Cardiac muscle cell (in vitro differentiated cells and primary cell): ENCODE data around the gene EFL1. TPM values are rescaled to one million over a fixed set of nuclear protein-coding genes. Genes with fewer than 3 reads are reported as not detected.

Experiments
- DNase-seq, 2 donors: peaks; one replicate each; pipeline versions ENCODE4 v3.0.0 to v3.0.0-alpha.2; 2010 to 2017; ENCODE audit warnings: low read depth in 1 of 2, low spot score in 1 of 2
- H3K27ac ChIP-seq: fragments of 200-600 bp; sonication (generic); 2 replicates; pipeline ENCODE4 v1.5.1; 2016
- H3K27me3 ChIP-seq: fragments of 200-600 bp; sonication (generic); 2 replicates; pipeline ENCODE4 v1.6.0; 2016; ENCODE audit warnings: control low read depth
- H3K36me3 ChIP-seq: fragments of 200-600 bp; sonication (generic); 2 replicates; pipeline ENCODE4 v1.5.1; 2016; ENCODE audit warnings: control low read depth
- H3K4me1 ChIP-seq: fragments of 200-600 bp; sonication (generic); 2 replicates; pipeline ENCODE4 v1.8.1; 2017; ENCODE audit warnings: low read depth, mild to moderate bottlenecking, mixed run types
- H3K4me3 ChIP-seq: fragments of 200-600 bp; sonication (generic); 2 replicates; pipeline ENCODE4 v1.5.1; 2016; ENCODE audit warnings: mild to moderate bottlenecking
- H3K9me3 ChIP-seq: fragments of 200-600 bp; sonication (generic); 2 replicates; pipeline ENCODE4 v1.5.1; 2017; ENCODE audit warnings: low read depth, mild to moderate bottlenecking, control low read depth
- polyA plus RNA-seq: library from polyadenylated mRNA; unstranded; fragments of >200 nt; fragmentation: Nextera tagmentation; extraction: Ambion mirVana; gene quantifications from 2 replicates; pipeline ENCODE4 v1.2.1, GENCODE V29; 2016
- total RNA-seq: library from RNA; depleted of rRNA; stranded (reverse); fragments of >200 nt; gene quantifications from 2 replicates; pipeline ENCODE4 v1.2.3, GENCODE V29; 2016
- TF ChIP-seq, protein P1 (sequence below): IDR thresholded peaks from 2 replicates; pipeline ENCODE4 v1.5.1; 2012; ENCODE audit warnings: low read depth, mild to moderate bottlenecking, low read length

EFL1 gene
- total and polyA plus RNA-seq, 2 experiments from 2014 or later, result 46.7 to 54.8 TPM

DNA sequence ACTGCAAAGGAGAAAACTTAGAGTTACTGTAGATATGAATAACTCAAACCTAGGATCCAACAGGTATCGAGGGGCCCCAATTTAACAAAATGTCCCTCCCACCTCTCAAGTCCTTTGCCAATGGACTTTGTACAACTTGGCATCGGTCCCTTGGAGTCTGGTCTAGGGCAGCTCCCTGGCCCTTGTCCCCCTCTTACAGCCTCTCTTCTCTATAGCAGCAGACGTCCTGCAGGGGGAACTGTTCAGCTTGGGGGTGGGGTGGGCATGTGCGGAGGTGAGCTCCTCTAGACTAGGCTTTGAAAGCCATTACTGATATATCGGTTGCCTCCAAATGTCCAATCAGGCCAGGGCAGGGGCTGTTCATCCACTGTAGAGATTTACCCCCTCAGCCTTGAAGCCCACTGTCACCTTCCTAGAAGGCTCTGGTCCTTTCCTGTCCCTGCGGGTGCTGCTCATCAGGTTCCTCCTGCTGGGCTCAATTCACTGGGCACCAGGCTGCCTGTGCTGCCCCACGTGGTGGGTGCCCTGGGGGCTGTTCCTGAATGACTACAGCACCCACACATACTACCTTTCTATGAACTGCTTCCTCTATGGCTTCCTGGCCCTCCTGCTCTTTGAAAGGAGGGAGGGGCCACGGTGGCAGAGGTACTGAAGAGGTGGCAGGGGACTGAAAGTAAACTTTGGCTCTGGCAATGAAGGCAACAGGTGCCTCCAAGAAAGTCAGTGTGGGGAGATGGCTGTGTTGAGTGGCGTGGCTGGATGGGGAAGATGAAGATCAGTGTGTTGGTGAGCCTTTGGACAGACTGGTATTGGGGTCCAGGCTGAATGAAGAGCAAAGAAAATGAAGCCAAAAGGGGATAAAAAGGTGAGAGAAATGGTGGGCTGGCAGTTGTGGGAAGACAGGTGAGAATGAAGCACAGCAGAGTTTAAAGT, 137.9 kb downstream of the EFL1 start:
- DNase-seq, result no peak
- H3K36me3 ChIP-seq, result peaks cover under 1% of the 10 kb centered on the region

DNA sequence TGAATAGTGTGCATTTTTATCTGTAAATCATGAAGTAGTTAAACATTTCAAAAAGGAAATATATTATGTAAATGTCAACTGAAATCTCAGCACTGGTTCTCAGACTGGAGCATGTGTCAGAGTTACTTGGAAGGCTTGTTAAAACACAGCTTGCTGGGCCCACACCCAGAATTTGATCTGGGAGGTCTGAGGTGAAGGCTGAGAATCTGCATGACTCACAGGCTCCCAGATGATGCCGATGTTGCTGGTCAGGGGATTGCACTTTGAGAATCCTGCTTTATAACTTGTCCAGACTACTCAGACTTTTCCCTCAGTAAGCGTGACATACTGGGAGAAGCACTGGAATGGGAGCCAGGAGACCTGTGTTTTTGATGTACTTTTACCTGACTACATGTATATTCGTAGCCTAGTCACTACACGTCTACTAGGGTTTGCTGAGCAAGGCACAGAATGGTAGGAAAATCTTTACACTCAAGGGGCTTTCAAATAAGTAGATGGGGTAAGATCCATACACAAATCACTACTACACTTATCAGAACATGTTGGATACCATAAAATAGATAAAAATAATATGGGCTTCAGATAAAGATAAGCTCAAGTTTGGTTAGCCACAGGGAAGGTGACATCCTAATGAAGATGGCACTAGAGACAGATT, 139.7 kb downstream of the EFL1 start:
- Histone ChIP-seq H3K4me3 (no peak overlapping the region), H3K36me3 (no peaks in the 10 kb centered on the region), H3K27me3 (no peaks in the 10 kb centered on the region), H3K9me3 (no peaks in the 10 kb centered on the region), H3K4me1 (no peaks in the 10 kb centered on the region), H3K27ac (no peak overlapping the region)
- TF ChIP-seq, protein P1, sequence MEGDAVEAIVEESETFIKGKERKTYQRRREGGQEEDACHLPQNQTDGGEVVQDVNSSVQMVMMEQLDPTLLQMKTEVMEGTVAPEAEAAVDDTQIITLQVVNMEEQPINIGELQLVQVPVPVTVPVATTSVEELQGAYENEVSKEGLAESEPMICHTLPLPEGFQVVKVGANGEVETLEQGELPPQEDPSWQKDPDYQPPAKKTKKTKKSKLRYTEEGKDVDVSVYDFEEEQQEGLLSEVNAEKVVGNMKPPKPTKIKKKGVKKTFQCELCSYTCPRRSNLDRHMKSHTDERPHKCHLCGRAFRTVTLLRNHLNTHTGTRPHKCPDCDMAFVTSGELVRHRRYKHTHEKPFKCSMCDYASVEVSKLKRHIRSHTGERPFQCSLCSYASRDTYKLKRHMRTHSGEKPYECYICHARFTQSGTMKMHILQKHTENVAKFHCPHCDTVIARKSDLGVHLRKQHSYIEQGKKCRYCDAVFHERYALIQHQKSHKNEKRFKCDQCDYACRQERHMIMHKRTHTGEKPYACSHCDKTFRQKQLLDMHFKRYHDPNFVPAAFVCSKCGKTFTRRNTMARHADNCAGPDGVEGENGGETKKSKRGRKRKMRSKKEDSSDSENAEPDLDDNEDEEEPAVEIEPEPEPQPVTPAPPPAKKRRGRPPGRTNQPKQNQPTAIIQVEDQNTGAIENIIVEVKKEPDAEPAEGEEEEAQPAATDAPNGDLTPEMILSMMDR, result no peak
- DNase-seq, result peak in 1 of 2 donors; percentile 90

More for the DNA sequence above, 137.9 kb downstream of the EFL1 start:
- Histone ChIP-seq H3K9me3 (no peaks in the 10 kb centered on the region), H3K4me3 (no peak overlapping the region), H3K27me3 (no peaks in the 10 kb centered on the region), H3K27ac (no peak overlapping the region), H3K4me1 (no peaks in the 10 kb centered on the region)
- TF ChIP-seq, protein P1, result no peak

DNA sequence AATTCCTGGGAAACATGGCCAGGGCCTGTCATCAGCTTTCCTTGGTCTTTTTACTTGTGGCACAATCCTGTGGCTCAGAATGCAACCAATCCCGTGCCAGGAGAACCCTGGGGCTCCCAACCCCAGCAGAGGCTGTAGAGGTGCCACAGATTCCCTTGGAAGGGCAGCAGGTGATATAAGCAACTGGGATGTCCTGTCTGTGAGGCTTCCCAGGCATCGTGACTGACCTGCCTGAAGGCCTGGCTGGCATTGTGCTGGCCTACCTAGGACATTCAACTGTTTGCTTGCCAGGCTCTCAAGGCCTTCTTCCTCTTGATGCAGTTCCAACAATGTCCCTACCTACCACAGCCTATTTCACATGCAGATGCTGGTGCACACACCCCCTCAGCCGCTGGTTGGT, 144.5 kb downstream of the EFL1 start:
- Histone ChIP-seq H3K9me3 (no peaks in the 10 kb centered on the region), H3K27me3 (no peaks in the 10 kb centered on the region), H3K4me1 (no peaks in the 10 kb centered on the region), H3K36me3 (no peaks in the 10 kb centered on the region), H3K4me3 (no peak overlapping the region), H3K27ac (no peak overlapping the region)
- no peak for DNase-seq
- TF ChIP-seq, protein P1, result no peak

DNA sequence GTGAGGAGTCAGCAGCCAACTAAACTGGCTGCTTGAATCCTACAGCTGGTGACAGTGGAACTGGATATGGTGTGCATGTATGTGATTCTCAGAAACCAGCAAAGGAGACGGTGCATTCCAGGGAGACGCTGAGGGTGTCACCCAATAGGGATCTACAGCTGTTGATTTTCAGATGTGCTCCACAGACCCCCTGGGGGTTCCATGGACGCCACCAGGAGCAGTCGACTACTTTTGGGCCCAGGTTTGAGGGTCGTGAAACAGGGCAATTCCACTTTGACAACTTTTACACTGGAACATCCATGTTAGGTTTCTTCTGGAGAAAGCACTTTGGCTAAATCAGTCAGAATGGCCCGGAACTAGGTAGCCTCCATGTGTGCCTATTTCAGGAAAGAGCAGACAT, 145.2 kb downstream of the EFL1 start:
- Histone ChIP-seq H3K36me3 (no peaks in the 10 kb centered on the region), H3K4me1 (no peaks in the 10 kb centered on the region), H3K9me3 (no peaks in the 10 kb centered on the region), H3K27me3 (no peaks in the 10 kb centered on the region), H3K27ac (no peak overlapping the region), H3K4me3 (no peak overlapping the region)
- TF ChIP-seq, protein P1, result no peak
- no peak for DNase-seq

DNA sequence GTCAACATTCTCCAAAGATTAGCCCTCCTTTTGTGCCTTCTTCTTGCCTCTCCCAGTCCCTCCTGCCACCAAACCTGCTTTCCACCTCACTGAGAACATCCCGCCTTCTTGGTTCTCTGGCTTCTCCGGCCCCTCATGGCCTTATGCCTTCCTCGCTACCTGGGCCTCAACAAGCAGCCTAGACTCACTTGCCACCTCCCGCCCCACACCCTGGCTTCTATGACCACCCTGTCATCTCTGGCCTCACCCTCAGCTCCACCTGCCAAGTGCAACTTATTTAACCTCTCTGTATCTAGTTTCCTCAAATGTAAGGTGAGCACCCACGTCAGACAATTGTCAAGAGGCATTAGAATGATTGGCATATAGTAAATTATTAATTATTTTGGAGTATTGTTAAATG, 147.9 kb downstream of the EFL1 start:
- TF ChIP-seq, protein P1, result no peak
- H3K27me3 ChIP-seq, result no peaks in the 10 kb centered on the region
- no peak for DNase-seq
- H3K36me3 ChIP-seq, result no peaks in the 10 kb centered on the region
- H3K4me1 ChIP-seq, result no peaks in the 10 kb centered on the region
- no peaks in the 10 kb centered on the region for H3K9me3 ChIP-seq
- H3K4me3 ChIP-seq, result no peak overlapping the region
- no peak overlapping the region for H3K27ac ChIP-seq
